H54 (cell line): ENCODE measurements around the gene PSMF1.

Source experiments
- DNase-seq: peaks from one replicate; pipeline ENCODE4 v3.0.0; 2011; ENCODE audit warnings: low spot score, mixed read lengths; ENCODE audit not compliant: insufficient read length
- FAIRE-seq: peaks from 3 replicates; lab custom pipeline; 2011; peaks lifted over from hg19 to GRCh38; lab: Jason Lieb, UNC
- POLR2A ChIP-seq: IDR thresholded peaks from 2 replicates; pipeline ENCODE4 v1.6.1; 2011; ENCODE audit warnings: low read depth, mild to moderate bottlenecking, low read length

Gene PSMF1

DNA sequence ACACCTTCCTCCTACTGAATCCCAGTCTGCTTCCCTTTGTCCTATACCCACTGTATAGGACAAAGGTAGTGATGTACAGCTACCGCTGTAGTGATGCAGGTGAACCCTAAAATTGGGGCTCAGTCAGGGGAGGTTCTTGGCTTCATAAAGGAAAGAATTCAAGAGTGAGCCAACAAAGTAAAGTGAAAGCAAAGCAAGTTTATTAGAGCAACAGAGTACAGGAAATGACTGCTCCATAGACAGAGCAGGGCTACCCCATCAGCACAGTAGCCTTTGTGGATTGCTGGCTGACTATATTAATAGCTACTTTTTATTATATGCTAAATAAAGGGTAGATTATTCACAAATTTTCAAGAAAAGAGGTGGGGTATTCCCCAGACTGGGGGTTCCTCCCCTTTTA is 81.6 kb downstream of the PSMF1 start:
- FAIRE-seq (no peak), DNase-seq (no peak)
- no peak for TF ChIP-seq POLR2A

DNA sequence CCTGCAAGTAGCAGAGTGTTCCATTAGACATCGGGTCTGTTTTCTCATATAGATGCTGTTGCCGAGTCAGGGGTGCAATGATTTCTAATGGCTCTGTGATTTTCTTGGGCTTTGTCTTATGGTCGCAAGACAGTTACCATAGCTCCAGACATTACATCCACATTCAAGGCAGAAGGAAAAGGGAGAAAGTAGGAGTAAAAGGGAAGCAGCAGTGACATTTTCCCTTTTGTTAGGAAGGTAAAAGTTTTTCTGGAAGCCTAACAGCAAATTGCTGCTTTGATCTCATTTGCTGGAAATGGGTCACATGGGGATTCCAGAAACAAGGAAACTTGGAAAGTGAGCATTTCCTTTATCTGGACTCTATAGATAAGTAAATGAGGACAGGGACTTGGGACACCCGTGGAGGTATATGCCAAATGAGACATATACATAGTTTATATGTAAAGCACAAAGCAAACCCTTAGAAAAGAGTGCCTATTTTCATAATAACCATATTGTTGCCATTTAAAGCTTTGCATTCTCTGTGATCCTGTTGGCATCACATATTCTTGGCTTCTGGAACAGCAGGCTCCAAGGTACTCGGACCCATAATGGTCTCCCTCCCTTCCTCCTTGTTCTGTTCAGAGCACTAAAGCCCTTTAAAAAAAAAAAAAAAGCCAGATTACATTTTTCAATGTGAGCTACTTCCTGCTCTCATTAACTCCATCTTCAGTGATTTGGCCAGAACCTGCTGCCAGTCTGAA is 84.5 kb downstream of the PSMF1 start, which contains the start of gene C20orf202:
TSS of gene C20orf202 (plus strand) at position 693 of the 743 bp plus-strand sequence. CDS start 132 bp downstream, outside the sequence.
- FAIRE-seq, result no peak
- TF ChIP-seq POLR2A, result no peak
- DNase-seq, result no peak

DNA sequence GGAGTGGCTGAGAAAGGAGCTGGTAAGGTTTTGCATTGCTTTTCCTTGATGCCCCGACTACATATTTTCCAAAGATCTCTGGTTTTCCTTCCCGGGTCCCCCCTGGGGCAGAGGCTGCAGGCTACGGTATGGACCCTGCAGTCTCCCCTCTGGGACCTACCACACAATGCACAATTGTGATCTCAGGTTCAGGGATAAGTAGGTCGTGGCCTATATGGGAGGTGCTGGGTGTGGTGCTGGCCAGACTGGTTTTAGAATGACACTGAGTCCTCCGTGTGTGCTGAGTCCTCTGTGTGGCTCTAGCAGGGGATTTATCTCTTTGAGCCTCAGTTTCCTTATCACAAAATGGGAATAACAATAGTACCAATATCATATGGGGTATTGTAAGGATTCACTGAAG is 85.2 kb downstream of the PSMF1 start:
- DNase-seq (no peak), FAIRE-seq (no peak)

DNA sequence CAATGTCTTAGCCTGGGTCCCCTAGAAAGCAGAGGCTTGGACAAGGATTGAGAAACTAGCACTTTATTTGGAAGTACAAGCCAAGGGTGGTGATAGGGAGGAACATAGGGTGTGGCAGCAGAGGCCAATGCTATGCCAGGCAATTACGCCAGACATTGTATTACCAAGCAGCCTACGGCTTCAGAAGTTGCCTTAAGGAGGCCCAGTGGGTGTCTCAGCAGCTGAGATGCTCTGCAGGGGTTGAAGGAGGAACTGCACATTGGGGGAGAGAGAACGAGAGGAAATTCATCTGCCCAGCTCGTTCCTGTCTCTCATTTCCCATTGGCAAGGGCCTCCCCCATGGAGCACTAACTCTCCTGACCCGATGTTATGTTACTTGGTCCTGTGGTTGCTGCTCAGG is 85.7 kb downstream of the PSMF1 start:
- no peak for FAIRE-seq
- no peak for TF ChIP-seq POLR2A
- DNase-seq, result no peak

More for the DNA sequence above, 85.2 kb downstream of the PSMF1 start:
- TF ChIP-seq POLR2A, result no peak

DNA sequence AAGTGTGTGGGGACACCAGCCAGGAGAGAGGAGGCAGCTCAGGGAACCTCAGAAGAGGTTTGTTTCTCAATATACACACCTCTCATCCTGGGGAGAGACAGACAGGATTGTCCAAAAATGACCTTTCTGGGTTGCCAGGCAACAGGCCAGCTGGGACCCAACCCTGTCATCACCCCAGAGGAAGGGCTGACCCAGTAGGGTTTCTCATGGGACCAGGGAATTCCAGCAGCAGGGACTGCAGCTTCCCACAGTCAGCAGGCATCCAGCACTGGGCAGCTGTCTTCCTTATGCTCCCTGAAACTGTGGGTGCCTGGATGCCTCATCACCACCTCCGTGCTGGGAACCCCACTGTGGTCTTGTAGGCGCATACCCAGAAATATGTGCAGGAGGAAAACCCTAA is 86.2 kb downstream of the PSMF1 start:
- DNase-seq, result no peak
- no peak for TF ChIP-seq POLR2A
- no peak for FAIRE-seq

DNA sequence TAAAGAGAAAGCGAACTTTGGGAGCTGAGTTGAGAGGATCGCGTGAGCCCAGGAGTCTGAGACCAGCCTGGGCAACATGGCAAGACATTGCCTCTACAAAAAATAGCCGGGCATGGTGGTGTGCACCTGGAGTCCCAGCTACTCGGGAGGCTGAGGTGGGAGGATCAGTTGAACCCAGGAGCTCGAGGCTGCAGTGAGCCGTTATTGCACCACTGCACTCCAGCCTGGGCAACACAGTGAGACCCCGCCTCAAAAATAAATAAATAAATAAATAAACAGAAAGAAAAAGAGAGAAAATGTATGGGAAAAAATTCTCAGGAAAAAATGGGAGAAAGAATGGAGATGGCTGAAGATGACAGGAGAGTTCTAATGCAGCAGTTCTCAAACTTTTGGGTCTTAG is 87.4 kb downstream of the PSMF1 start:
- FAIRE-seq (no peak), DNase-seq (no peak)
- TF ChIP-seq POLR2A, result no peak

DNA sequence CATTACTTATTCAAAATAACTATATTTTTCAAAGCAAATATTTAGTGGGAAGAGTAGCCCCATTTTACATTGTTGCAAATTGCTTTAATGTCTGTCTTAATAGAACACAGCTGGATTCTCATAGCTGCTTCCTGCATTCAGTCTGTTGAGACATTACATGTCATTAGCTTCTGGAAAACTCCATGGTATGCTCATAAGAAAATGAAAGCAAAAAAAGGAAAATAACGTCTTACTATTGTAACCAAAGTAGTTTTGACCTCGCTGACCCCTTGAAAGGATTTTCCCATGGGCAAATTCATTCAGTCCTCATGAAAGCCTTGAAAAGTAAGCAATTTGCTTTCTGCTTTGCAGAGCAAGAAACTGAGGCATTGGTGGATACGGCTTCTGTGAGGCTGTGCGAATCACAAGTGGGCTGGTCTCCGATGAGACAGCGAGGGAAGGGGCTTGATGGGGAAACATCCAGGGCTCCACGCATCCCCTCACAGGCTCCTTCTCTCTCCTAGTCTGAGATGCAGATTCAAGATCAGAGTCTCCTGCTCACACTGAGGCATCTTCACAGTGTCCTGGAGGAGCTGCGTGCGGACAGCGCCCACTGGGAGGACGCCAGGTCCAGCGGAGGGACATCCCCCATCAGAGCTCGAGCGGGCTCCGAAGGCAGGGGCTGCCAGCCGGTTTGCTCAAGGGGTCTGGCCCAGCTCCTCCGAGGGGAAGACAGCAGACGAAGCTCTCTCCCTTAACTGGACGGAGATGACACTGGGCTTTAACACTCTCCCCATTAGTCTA is 88.2 kb downstream of the PSMF1 start:
- DNase-seq, result no peak
- TF ChIP-seq POLR2A, result no peak
- FAIRE-seq, result no peak

DNA sequence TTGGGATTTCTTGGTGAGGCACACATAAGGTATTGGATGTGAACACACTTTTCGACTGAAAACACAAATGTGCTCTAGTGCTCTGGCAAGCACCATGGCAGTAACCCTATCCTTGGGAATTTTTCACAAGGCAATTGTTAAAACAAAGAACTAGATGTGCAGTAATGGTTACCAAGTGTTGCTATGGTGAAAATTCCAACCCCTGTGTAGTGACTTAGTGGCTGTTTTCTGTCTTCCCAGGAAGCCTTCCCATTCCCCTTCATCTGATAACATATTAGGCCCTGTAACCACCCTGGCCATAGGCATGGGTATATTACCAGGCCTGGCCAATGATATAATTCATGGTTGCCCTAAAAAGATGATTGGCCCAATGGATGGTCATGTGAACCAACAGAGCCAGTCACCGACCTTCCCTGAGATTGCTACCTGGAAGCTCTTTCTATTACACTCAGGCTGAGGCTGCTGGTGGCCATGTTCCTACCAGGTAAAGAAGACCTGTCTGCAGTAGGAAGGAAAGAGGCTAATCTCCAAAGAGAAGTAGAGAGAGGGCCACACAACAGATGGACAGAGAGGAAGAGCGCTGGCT is 89.0 kb downstream of the PSMF1 start:
- DNase-seq, result no peak
- FAIRE-seq, result no peak
- TF ChIP-seq POLR2A, result no peak

DNA sequence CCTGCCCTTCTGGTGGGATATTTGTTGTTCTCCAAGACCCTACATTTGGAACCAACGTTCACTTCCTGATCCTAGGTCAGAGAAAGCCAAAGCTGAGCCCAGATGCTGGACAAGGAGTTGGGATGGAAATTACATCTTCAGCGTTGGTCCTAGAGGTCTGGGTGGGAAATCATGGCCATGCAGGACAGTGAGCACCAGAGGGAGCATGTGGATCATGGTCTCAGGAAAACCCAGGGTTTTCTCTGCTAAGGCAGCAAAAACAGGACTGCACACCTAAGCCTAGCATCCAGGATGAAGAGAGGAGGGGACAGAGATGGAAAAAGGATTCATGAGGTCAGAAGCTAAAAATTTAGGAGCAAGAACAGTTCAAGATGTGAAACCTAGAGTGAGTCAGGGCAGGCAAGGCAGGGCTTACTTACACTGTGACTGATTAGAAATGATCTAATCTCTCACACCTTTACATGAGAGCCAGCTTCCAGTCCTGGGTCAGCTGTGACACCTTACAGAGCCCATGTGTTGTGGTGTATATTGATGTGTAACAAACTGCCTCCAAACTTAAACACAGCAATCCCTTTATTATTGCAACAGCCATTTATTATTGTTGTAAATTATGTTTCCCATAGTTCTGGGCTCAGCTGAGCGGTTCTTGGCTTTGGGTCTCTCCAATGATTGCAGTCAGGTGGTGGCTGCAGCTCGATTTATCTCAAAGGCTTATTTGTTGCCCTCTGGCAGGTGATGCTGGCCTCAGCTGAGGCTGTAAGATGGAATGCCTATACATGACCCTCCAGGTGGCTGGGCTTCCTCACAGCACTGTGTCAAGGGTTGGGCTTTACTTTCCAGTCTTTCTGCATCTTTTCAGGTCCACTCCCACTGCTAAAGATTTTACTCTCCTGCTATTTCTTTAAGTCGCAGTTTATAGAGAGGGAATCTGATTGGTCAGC is 91.3 kb downstream of the PSMF1 start:
- no peak for DNase-seq
- no peak for FAIRE-seq
- no peak for TF ChIP-seq POLR2A

DNA sequence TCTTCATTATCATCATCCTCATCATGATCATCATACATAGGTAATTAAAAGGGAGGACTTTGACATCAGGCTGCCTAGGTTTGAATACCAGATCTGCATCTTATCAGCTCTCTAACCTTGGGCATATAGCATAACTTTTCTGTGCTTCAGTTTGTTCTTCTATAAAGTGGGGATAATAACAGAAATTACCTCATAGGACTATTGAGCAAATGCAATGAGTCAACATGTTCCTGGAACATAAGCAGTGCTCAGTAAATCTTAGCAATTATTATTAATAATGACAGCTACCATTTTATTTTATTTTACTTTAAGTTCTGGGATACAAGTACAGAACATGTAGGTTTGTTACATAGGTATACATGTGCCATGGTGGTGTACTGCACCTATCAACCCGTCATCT is 92.1 kb downstream of the PSMF1 start:
- no peak for DNase-seq
- FAIRE-seq, result no peak
- no peak for TF ChIP-seq POLR2A

DNA sequence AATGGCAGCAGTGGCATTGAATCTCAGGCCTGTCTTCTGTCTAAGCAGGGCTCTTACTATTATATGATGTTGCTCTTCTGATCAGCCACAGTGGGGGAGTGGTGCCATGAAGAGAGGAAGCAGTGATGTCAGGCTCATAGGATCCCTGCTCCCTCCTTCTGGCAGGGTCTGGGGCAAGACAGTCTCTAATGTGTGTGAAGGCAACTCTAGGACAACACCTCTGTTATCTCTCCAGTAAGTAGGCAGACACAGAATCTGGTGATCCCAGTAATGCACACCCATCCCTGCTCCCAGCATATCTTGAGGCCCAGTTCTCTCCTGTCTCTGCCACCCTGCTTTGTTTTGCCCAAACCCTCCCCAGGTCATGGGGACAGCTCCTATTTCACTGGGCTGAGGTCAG is 93.6 kb downstream of the PSMF1 start:
- FAIRE-seq (no peak), DNase-seq (no peak)
- no peak for TF ChIP-seq POLR2A

DNA sequence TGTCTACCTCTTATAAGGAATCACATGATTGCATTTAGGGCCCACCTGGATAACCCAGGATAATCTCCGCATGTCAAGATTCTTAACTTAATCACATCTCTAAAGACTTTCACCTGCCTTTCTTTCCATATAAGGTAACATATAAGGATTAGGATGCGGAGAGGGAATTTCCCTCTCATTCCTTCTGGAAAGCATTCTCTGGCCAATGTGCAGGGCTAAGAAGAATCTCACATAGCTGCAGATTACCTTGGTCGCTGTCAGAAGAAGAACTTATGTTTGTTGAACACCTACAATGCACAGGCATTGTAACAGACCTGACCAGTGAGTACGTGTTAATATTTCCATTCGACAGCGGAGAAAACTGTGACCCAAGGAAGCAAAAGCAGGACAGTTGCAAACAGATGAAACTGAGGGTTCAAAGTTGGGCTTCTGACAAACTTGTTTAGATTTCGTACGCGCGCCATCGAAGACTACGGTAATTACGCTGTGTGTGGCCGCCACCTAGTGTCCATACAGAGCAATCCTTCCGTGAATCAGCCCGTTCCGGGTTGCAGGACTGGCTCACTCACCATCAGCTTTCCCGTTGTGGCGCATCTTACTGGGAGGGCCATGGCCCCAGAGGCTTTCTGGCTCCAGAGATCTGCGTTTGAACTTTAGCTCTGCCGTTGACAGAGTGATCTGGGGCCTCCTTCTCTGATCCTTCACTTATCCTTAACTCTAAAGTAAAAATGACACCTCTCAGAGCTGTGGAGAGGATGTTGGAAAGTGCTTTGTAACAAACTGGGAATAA is 94.4 kb downstream of the PSMF1 start:
- FAIRE-seq (peak; percentile 91), DNase-seq (peak; percentile 74)

DNA sequence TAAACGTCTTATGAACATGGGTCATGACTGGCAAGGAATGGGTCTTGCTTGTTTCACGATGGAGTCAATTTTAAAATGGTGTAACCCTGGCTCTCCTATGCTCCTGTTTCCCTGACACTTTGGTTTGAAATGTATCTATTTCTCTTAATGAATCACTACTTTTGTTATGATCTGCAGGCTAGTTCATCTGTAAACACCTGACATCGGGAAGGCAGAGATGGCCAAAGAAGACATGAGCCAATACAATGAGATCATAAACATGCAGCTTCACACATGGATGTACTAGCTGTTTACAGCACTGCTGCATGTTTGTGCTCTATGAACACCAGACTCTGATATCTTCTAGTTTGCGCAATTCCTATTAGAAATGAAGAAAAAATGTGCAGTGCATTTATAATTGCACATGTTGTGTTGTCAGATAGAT is 96.4 kb downstream of the PSMF1 start:
- DNase-seq (no peak), FAIRE-seq (no peak)
- no peak for TF ChIP-seq POLR2A

More for the DNA sequence above, 94.4 kb downstream of the PSMF1 start:
- TF ChIP-seq POLR2A, result no peak
